Osteoblast (primary cell): ENCODE data around the gene COPS6. TPM values are rescaled to one million over a fixed set of nuclear protein-coding genes. Genes with fewer than 3 reads are reported as not detected.

ENCODE experiments used
- DNase-seq: peaks from one replicate; pipeline ENCODE4 v3.0.0; 2011; ENCODE audit warnings: low spot score, mixed read lengths; ENCODE audit not compliant: insufficient read length; ENCODE audit errors: missing footprints
- H2AFZ ChIP-seq: 2 replicates; pipeline ENCODE4 v1.6.0; 2011; ENCODE audit warnings: mild to moderate bottlenecking, low read length
- H3K27ac ChIP-seq: 2 replicates; pipeline ENCODE4 v1.5.1; 2011; ENCODE audit warnings: mild to moderate bottlenecking, low read depth, low read length, moderate library complexity
- H3K27me3 ChIP-seq: 2 replicates; pipeline ENCODE4 v1.6.0; 2012; ENCODE audit warnings: mild to moderate bottlenecking, control low read depth, inconsistent platforms, low read length, moderate library complexity; ENCODE audit not compliant: insufficient read depth
- H3K36me3 ChIP-seq: 2 replicates; pipeline ENCODE4 v1.5.1; 2011; ENCODE audit warnings: mild to moderate bottlenecking, low read length, control low read depth, moderate library complexity; ENCODE audit not compliant: insufficient read depth
- H3K4me1 ChIP-seq: 2 replicates; pipeline ENCODE4 v1.5.1; 2011; ENCODE audit warnings: mild to moderate bottlenecking, low read length, control low read depth, moderate library complexity; ENCODE audit not compliant: insufficient read depth
- H3K4me2 ChIP-seq: 2 replicates; pipeline ENCODE4 v1.6.0; 2011; ENCODE audit warnings: mild to moderate bottlenecking, low read length; ENCODE audit not compliant: insufficient read depth
- H3K4me3 ChIP-seq: fragments of 200-600 bp; sonication (generic); 3 replicates; pipeline ENCODE4 v1.5.1; 2012; ENCODE audit warnings: mild to moderate bottlenecking, low read length, inconsistent platforms; ENCODE audit not compliant: insufficient read depth
- H3K79me2 ChIP-seq: 2 replicates; pipeline ENCODE4 v1.6.0; 2012; ENCODE audit warnings: mild to moderate bottlenecking, low read length, control low read depth, inconsistent platforms; ENCODE audit not compliant: insufficient read depth
- H3K9me3 ChIP-seq: 2 replicates; pipeline ENCODE4 v1.5.1; 2011; ENCODE audit warnings: low read depth, low read length, control low read depth
- H4K20me1 ChIP-seq: 2 replicates; pipeline ENCODE4 v1.6.0; 2012; ENCODE audit warnings: mild to moderate bottlenecking, low read length, control low read depth; ENCODE audit not compliant: insufficient read depth
- CTCF ChIP-seq: IDR thresholded peaks from 2 replicates; pipeline ENCODE4 v1.5.1; 2011; ENCODE audit warnings: mild to moderate bottlenecking, low read depth, low read length, moderate library complexity; ENCODE audit errors: extremely low read depth
- total RNA-seq: library from RNA; depleted of rRNA; stranded (reverse); fragments of >200 nt; gene quantifications from 2 replicates; pipeline ENCODE4 v1.2.3, GENCODE V29; 2012

The COPS6 gene
- total RNA-seq, 1 donor: 45.6 TPM

- Histone ChIP-seq H3K79me2 (peaks cover 5% of the 10 kb centered on the region), H3K27ac (no peak overlapping the region), H3K4me2 (no peak overlapping the region), H3K9me3 (peaks cover 4% of the 10 kb centered on the region), H4K20me1 (no peaks in the 10 kb centered on the region), H2AFZ (no peak overlapping the region), H3K4me3 (no peak overlapping the region), H3K4me1 (no peaks in the 10 kb centered on the region), H3K27me3 (no peaks in the 10 kb centered on the region), H3K36me3 (peaks cover 57% of the 10 kb centered on the region)
- no peak for TF ChIP-seq CTCF
- DNase-seq: no peak
Measured at GRCh38 chr7:100059251-100059739, 29.5 kb upstream of the COPS6 start.

- no peak overlapping the region for H2AFZ ChIP-seq
Measured at GRCh38 chr7:100061518-100062193, 27.1 kb upstream of the COPS6 start.

GRCh38 chr7:100063376-100063775 lies 25.4 kb upstream of the COPS6 start:
- Histone ChIP-seq H3K4me1 (no peaks in the 10 kb centered on the region), H3K27me3 (no peaks in the 10 kb centered on the region), H3K9me3 (peaks cover 5% of the 10 kb centered on the region), H4K20me1 (no peaks in the 10 kb centered on the region), H3K27ac (no peak overlapping the region), H3K36me3 (peaks cover 48% of the 10 kb centered on the region), H3K4me2 (no peak overlapping the region), H3K79me2 (no peaks in the 10 kb centered on the region), H3K4me3 (no peak overlapping the region), H2AFZ (no peak overlapping the region)
- DNase-seq: no peak
- TF ChIP-seq CTCF: no peak

More at GRCh38 chr7:100061518-100062193, 27.1 kb upstream of the COPS6 start:
- Histone ChIP-seq H4K20me1 (no peaks in the 10 kb centered on the region), H3K79me2 (peaks cover 2% of the 10 kb centered on the region), H3K4me3 (no peak overlapping the region), H3K4me2 (no peak overlapping the region), H3K4me1 (no peaks in the 10 kb centered on the region), H3K36me3 (peaks cover 64% of the 10 kb centered on the region), H3K27ac (no peak overlapping the region), H3K9me3 (peaks cover 5% of the 10 kb centered on the region), H3K27me3 (no peaks in the 10 kb centered on the region)
- TF ChIP-seq CTCF: no peak
- peak; percentile 80 for DNase-seq

DNA sequence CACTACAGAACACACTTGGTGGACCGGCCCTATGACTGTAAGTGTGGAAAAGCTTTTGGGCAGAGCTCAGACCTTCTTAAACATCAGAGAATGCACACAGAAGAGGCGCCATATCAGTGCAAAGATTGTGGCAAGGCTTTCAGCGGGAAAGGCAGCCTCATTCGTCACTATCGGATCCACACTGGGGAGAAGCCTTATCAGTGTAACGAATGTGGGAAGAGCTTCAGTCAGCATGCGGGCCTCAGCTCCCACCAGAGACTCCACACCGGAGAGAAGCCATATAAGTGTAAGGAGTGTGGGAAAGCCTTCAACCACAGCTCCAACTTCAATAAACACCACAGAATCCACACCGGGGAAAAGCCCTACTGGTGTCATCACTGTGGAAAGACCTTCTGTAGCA lies 24.6 kb upstream of the COPS6 start:
- Histone ChIP-seq H4K20me1 (no peaks in the 10 kb centered on the region), H3K4me3 (no peak overlapping the region), H3K4me1 (no peaks in the 10 kb centered on the region), H3K27me3 (no peaks in the 10 kb centered on the region), H3K9me3 (peaks cover 5% of the 10 kb centered on the region), H3K27ac (no peak overlapping the region), H2AFZ (no peak overlapping the region), H3K36me3 (peaks cover 40% of the 10 kb centered on the region), H3K4me2 (no peak overlapping the region), H3K79me2 (no peaks in the 10 kb centered on the region)
- DNase-seq: no peak
- no peak for TF ChIP-seq CTCF
